Measurements from ENCODE around the gene KSR2.

The KSR2 gene

GRCh38 chr12:117498880-117499279, 469.9 kb downstream of the KSR2 start:
- no peak overlapping the region for H3K4me3 ChIP-seq (ENCODE audit: control insufficient read depth, low read depth, low read length)
- TF ChIP-seq, protein P1, sequence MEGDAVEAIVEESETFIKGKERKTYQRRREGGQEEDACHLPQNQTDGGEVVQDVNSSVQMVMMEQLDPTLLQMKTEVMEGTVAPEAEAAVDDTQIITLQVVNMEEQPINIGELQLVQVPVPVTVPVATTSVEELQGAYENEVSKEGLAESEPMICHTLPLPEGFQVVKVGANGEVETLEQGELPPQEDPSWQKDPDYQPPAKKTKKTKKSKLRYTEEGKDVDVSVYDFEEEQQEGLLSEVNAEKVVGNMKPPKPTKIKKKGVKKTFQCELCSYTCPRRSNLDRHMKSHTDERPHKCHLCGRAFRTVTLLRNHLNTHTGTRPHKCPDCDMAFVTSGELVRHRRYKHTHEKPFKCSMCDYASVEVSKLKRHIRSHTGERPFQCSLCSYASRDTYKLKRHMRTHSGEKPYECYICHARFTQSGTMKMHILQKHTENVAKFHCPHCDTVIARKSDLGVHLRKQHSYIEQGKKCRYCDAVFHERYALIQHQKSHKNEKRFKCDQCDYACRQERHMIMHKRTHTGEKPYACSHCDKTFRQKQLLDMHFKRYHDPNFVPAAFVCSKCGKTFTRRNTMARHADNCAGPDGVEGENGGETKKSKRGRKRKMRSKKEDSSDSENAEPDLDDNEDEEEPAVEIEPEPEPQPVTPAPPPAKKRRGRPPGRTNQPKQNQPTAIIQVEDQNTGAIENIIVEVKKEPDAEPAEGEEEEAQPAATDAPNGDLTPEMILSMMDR (IDR thresholded peaks at IDR 0.05; ENCODE audit: control insufficient read depth, insufficient read depth, low read depth, low read length, missing control alignments), result no peak
- no peak for DNase-seq (ENCODE audit: low read depth)

- TF ChIP-seq, protein P1 (IDR thresholded peaks at IDR 0.05; ENCODE audit: control insufficient read depth, insufficient read depth, low read depth, low read length, missing control alignments), result no peak
Measured at GRCh38 chr12:117498256-117498655, 470.5 kb downstream of the KSR2 start.

DNA sequence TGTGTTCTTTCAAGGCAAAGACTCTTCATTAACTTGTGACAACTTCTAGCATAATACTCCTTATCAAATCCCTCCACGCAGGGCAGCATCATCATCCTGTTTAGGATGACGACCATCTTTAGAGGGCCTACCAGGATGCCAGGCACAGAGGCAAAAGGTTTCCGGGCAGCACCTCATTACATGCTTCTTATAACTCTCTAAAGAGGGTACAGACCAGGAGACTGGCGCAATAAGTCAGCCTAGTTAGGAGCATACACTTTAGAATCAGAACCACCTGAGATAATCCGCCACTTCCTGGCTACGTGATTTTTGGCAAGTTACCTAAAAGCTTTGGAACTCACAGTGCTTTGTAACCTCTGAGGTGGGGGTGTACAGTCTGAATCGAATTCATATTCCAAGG, 471.4 kb downstream of the KSR2 start:
- H3K4me3 ChIP-seq (ENCODE audit: control insufficient read depth, low read depth, low read length), result no peak overlapping the region
- TF ChIP-seq, protein P1 (IDR thresholded peaks at IDR 0.05; ENCODE audit: control insufficient read depth, insufficient read depth, low read depth, low read length, missing control alignments), result no peak

More at GRCh38 chr12:117498256-117498655, 470.5 kb downstream of the KSR2 start:
- DNase-seq (ENCODE audit: low read depth), result no peak
- no peak overlapping the region for H3K4me3 ChIP-seq (ENCODE audit: control insufficient read depth, low read depth, low read length)

GRCh38 chr12:117494833-117495655, 473.7 kb downstream of the KSR2 start:
- no peak for DNase-seq (ENCODE audit: low read depth)
- H3K4me3 ChIP-seq (ENCODE audit: control insufficient read depth, low read depth, low read length), result no peak overlapping the region
- TF ChIP-seq, protein P1 (IDR thresholded peaks at IDR 0.05; ENCODE audit: control insufficient read depth, insufficient read depth, low read depth, low read length, missing control alignments), result no peak

More for the DNA sequence above, 471.4 kb downstream of the KSR2 start:
- no peak for DNase-seq (ENCODE audit: low read depth)

- no peak for DNase-seq (ENCODE audit: low read depth)
- TF ChIP-seq, protein P1 (IDR thresholded peaks at IDR 0.05; ENCODE audit: control insufficient read depth, insufficient read depth, low read depth, low read length, missing control alignments), result no peak
- H3K4me3 ChIP-seq (ENCODE audit: control insufficient read depth, low read depth, low read length), result no peak overlapping the region
Measured at GRCh38 chr12:117491711-117492110, 477.1 kb downstream of the KSR2 start.

DNA sequence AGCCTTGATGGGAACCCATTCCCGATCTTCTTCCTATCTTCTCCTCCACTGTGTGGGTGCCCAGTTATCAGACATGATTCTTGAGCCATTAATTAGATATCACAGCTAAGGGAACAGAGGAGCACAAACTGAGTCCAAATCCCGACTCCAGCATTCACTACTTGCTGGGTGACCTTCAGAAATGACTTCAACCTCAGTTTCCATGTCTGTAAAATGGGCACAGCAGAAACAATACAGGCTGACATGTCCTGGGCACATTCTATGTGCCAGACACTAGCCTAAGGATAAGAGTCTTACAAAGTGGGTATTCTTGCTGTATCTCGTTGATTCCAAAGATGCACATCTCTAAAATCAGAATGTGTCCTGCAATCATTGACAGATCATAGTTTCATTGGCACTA, 478.7 kb downstream of the KSR2 start:
- DNase-seq (ENCODE audit: low read depth), result no peak
- no peak overlapping the region for H3K4me3 ChIP-seq (ENCODE audit: control insufficient read depth, low read depth, low read length)
- TF ChIP-seq, protein P1 (IDR thresholded peaks at IDR 0.05; ENCODE audit: control insufficient read depth, insufficient read depth, low read depth, low read length, missing control alignments), result no peak
